Lower leg skin (tissue), 3 donors: Measurements from ENCODE around the gene DLG2.

Experiments
- CTCF ChIP-seq, 3 donors: fragments of 450-650 bp; IDR thresholded peaks; one replicate each; pipeline ENCODE4 v1.5.1; 2016; ENCODE audit warnings: antibody characterized with exemption in 3 of 3, mild to moderate bottlenecking in 3 of 3, moderate library complexity in 2 of 3
- POLR2A ChIP-seq, 2 donors: fragments of 450-650 bp; IDR thresholded peaks; one replicate each; pipeline ENCODE4 v1.6.1; 2016 to 2017; ENCODE audit warnings: antibody characterized with exemption in 2 of 2, mild to moderate bottlenecking in 1 of 2, moderate library complexity in 1 of 2

- no peak for TF ChIP-seq POLR2A (IDR thresholded peaks at IDR 0.05)
- TF ChIP-seq CTCF (IDR thresholded peaks at IDR 0.05), result no peak
Measured at GRCh38 chr11:85167471-85167870, 459.7 kb downstream of the DLG2 start.
